Choroid plexus epithelial cell (primary cell): Measurements from ENCODE around the gene SIM1.

Experiments used
- DNase-seq: peaks from one replicate; pipeline ENCODE4 v3.0.0-alpha.2; 2010; ENCODE audit warnings: low read depth
- H3K4me3 ChIP-seq: 2 replicates; pipeline ENCODE4 v1.5.1; 2011; ENCODE audit warnings: low read depth, mild to moderate bottlenecking, control low read depth, low read length, moderate library complexity
- CTCF ChIP-seq: conservative IDR thresholded peaks from 2 replicates; pipeline ENCODE4 v1.5.1; 2011; ENCODE audit warnings: low read depth, mild to moderate bottlenecking, control low read depth, inconsistent platforms, low read length, moderate library complexity

Gene SIM1

GRCh38 chr6:100465701-100466409 is 1.1 kb upstream of the SIM1 start:
- no peak for DNase-seq
- no peak for TF ChIP-seq CTCF
- H3K4me3 ChIP-seq: no peak overlapping the region

- no peak for DNase-seq
- H3K4me3 ChIP-seq: no peak overlapping the region
- no peak for TF ChIP-seq CTCF
These were observed 414 bp downstream of the SIM1 start for GRCh38 chr6:100464162-100464851.

- no peak for TF ChIP-seq CTCF
- no peak overlapping the region for H3K4me3 ChIP-seq
- DNase-seq: no peak
These were observed 1.0 kb downstream of the SIM1 start for GRCh38 chr6:100463630-100464161.

GRCh38 chr6:100462706-100463629 is 1.8 kb downstream of the SIM1 start:
- no peak for TF ChIP-seq CTCF
- no peak overlapping the region for H3K4me3 ChIP-seq
- no peak for DNase-seq

- no peak for TF ChIP-seq CTCF
- H3K4me3 ChIP-seq: no peak overlapping the region
These were observed 2.6 kb downstream of the SIM1 start for GRCh38 chr6:100461917-100462705.

GRCh38 chr6:100461278-100461916 is 3.3 kb downstream of the SIM1 start:
- no peak overlapping the region for H3K4me3 ChIP-seq
- TF ChIP-seq CTCF: no peak
- DNase-seq: no peak

More at GRCh38 chr6:100461917-100462705, 2.6 kb downstream of the SIM1 start:
- DNase-seq: no peak
